Measurements from ENCODE around the gene SERPINH1.

Gene SERPINH1

DNA sequence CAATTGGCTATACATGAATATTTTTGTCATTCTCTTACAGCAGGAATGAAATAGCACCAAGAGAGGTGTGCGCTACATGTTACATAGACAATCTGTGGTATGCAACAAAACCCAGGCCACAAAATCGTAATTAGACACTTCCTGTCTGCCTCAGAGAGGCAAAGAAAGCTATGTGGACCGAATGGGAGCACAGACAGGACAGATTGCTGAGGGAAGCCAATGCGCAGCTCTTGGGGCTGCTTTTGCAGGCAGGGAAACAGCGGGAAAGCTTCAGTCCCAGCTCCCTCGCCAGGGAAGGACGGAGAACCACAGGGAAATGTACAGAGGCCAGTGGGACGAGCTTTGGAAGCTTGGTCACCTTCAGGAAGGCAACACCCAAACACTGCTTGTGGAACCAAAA is 40.9 kb downstream of the SERPINH1 start:
- DNase-seq = no peak

DNA sequence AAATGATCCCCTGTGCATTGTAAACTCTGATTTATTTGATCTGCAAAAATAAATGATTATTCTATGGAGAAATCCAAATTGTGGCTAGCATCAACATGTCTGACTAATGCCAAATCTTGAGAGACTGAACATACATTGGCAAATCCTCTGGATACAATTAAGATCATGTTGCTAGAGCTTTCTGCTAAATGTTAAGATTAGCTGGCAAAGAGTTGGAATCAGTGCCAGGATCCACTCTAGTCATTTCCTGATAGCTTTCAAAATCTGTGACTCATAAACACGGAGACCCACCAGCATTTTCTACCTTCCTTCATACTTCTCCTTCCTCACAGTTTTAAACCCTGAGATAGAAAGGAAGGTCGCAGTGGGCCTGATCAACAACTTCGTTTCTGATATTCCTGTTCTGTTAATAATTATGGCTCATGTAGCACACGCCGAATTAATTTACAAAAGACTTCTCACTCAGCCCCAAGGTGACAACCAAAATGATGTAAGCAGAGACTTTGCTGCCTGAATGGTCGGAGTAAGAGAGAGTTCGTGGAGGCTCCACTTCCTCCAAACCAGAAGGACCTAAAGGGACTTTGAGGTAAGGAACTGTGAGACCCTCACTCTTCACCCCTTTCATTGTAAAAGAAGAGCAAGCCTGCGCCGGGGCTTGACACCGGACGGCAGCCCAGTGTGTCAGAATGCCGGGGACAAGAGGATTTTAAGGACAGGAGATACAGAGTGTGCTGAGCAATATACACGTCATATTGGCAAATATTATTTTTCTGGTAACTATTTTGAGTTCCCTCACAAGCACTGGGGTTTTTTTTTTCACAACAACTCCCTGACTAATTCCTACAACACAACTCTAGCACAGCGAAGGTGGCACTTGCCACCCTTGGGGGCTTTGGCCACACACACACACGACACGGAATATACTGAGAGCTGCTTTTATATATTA is 42.0 kb downstream of the SERPINH1 start:
- DNase-seq = no peak

DNA sequence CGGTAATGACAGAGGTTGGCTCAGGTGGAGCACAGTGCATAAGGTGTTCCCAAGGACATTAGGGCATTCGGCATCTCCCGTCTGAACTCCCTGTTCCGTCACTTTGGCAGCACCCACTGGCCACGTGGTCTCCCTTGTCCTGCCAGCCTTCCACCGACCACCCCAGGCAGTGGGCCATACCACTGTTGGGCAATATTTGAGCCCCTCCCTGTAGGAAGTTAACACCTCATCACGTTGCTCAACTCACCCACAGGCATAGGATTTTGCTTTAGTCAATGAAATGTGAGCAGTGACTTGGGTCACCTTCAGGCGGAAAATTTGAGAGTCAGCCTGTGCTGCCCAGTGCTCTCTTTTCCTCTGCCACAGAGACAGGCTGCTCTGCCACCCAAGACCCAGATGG is 44.0 kb downstream of the SERPINH1 start:
- no peak for DNase-seq

- DNase-seq = no peak
Observed at GRCh38 chr11:75611823-75612222, 49.8 kb downstream of the SERPINH1 start.

DNA sequence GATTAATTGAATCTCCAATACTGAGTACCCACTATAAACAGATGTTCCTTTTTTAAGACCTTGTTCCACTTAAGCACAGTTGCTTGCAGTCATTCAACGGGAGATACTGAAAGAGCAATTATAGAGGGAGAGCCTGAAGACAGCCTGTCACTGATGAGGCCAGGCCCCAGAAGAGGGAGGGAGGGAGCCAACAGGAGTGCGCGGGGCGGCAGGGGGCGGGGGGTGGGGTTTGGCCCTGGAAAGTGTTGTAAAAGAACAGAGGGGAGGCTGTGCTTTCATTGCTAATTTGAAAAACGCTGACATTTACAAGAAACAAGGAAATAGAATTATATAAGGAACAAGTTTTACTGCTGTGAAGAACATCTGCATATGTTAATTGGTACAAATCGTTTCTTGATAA is 53.7 kb downstream of the SERPINH1 start:
- no peak for DNase-seq

GRCh38 chr11:75616281-75616680 is 54.2 kb downstream of the SERPINH1 start:
- no peak for DNase-seq
